ENCODE results near the gene OLFM1.
"Not testable (repeated sequence)": the region's sequence is repeated elsewhere in the genome, so short reads cannot be mapped to it uniquely, and the experiment has no call there.

GRCh38 chr9:135162599-135162998 lies 75.1 kb downstream of the OLFM1 start:
- not testable (repeated sequence) for TF ChIP-seq CTCF (optimal IDR thresholded peaks at IDR 0.05 in 1 of 3, IDR thresholded peaks at IDR 0.05 in 1 of 3, conservative IDR thresholded peaks at IDR 0.05 in 1 of 3; ENCODE audit: extremely low read depth in 1 of 3, insufficient read depth in 2 of 3, low read length in 3 of 3); EZH2 (IDR thresholded peaks at IDR 0.05; ENCODE audit: low read length)

Measured in keratinocyte (primary cell).